Stimulated activated CD4-positive, alpha-beta T cell treated with anti-CD3 and anti-CD28 coated beads, TNF-alpha, amount 100 ng/mL, for 48 hours (primary cell): ENCODE measurements around the gene SGSH.

Experiments used
- DNase-seq, 3 donors: peaks; one replicate each; pipeline ENCODE4 v3.0.0-alpha.2; 2020; ENCODE audit warnings: low read depth in 3 of 3

SGSH gene

GRCh38 chr17:80220054-80220735, at the start of gene SGSH, which contains the start of gene SLC26A11:
TSS of gene SGSH (minus strand) at chr17:80220333. CDS start at chr17:80220313, 20 bp downstream.
TSS of gene SLC26A11 (plus strand) at chr17:80220427. CDS start at chr17:80221561, 1,134 bp downstream.
- peak; percentile 48 to 74 (median 55) for DNase-seq

GRCh38 chr17:80269405-80269807, 49.3 kb upstream of the SGSH start:
- no peak for DNase-seq

DNA sequence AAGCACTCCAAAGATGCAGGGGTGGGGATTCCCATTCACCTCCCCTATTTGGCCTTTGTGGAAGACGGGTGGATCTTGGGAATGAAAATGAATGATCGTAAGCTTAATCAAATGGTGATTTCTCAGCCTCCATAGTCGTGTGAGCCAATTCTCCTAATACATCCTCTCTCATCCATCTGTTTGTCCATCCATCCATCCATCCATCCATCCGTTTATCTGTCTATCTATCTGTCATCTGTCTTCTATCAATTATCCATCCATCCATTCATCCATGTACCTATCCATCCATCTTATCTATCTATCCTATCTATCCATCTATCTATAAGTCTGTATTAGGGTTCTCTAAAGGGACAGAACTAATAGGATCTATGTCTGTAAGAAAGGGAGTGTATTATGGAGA, 48.3 kb upstream of the SGSH start:
- no peak for DNase-seq

- DNase-seq: no peak
Observed at GRCh38 chr17:80267391-80267790, 47.3 kb upstream of the SGSH start.

- peak in 1 of 3 donors; percentile 57 for DNase-seq
Observed at GRCh38 chr17:80265205-80266068, 45.3 kb upstream of the SGSH start.

DNA sequence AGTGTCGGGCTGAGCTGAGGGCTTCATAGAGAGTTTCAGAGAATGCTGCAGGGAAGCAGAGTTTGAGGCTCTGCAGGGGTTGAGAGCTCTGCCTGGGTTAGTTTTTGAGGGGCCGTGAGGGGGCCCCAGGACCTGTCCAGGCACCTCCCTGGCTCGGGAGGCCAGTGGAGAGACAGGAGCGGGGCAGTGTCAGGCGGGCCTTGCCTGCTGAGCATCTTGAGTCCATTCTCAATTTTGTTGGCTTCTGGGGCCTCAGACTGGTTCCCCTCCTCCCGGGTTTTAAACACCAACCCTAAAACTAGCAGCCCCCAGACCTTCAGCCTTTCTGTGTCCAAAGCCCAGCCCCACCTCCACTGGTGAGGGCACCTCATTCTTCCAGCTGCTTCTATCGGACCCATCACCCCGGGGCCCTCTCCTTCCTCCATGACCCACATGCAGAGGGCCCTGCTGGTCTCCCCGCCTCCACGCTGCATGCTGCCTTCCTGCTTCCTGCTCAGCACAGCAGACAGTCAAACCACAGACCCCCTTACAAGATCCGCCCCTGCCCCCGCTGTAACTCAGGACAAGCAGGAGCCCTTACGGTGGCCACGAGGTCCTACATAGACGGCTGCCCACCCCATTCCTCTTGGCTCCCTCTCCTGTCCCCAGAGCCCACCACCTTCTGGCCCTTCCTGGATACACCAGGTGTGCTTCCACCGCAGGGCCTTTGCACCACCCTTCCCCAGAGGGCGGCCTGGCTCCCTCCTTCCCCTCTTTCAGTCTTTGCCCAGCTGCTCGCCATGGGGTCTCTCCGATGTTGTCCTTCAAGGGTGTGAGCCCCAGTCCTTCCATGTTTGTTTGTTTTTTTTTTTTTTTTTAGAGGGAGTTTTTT, 44.3 kb upstream of the SGSH start:
- peak in 1 of 3 donors; percentile 29 for DNase-seq

- peak; percentile 81 to 86 (median 84) for DNase-seq
Observed at GRCh38 chr17:80263253-80264204, 43.4 kb upstream of the SGSH start.

DNA sequence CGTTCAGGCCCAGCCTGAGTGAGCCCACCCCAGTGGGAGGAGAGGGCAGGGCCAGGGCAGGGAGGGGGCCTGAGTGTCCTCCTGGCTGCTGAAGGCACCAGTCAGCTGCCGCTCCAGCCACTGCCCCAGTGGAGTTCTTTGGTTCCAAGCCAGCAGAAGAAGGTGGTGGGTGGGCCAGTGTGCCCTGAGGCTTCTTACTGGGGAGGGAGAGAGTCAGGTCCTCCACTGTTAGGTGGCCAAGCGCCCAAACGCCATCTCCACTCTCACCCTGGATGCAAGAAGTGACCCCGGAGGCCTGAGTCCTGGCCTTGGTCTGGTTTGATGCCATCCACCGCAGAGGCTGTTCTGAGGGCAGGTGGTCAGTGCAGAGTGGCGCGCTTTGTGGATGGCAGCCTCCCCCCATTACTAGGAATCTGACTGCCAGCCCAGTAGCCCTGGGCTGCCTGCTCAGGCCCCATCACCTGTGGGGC, 42.7 kb upstream of the SGSH start:
- no peak for DNase-seq

GRCh38 chr17:80262291-80262690, 42.2 kb upstream of the SGSH start:
- no peak for DNase-seq

- no peak for DNase-seq
Observed at GRCh38 chr17:80261895-80262279, 41.8 kb upstream of the SGSH start.

- DNase-seq: peak in 1 of 3 donors; percentile 41
Observed at GRCh38 chr17:80261159-80261894, 41.2 kb upstream of the SGSH start.

DNA sequence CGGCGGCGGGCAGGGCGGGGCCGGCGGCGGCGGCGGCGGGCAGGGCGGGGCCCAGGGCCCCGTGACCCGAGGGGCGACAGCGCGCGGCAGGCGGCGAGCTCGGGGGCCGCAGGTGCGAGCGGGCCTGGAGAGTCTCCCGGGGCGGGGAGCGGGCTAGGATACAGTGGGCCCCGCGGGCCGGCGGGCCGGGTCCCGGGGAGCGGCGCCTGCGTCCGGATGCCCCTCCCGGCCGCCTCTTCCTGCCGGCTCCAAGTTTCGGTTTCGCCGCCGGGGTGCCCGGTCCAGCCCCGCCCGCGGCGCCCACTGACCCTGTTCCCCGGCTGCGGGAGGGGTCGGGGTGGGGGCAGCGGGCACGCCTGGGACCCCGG, 40.6 kb upstream of the SGSH start, which contains the start of gene RNF213:
Gene RNF213, plus strand, starts transcription at position 62 of the 368 bp plus-strand sequence. CDS start 2,830 bp downstream, outside the sequence.
- DNase-seq: no peak

GRCh38 chr17:80260069-80260535, 40.0 kb upstream of the SGSH start:
- peak in 2 of 3 donors; percentile 59 to 67 for DNase-seq

- DNase-seq: no peak
Observed at GRCh38 chr17:80259457-80260068, 39.4 kb upstream of the SGSH start.

DNA sequence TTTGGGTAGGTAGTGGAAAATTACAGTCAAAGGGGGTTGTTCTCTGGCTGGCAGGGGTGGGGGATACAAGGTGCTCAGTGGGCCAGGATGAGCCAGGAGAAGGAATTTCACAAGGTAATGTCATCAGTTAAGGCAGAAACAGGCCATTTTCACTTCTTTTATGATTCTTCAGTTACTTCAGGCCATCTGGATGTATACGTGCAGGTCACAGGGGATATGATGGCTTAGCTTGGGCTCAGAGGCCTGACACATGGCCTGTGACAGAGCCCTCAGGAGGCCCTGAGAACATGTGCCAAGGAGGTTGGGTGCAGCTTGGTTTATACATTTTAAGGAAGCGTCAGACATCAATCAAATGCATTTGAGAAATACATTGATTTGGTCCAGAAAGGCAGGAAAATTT, 38.2 kb upstream of the SGSH start:
- peak in 1 of 3 donors; percentile 17 for DNase-seq

DNA sequence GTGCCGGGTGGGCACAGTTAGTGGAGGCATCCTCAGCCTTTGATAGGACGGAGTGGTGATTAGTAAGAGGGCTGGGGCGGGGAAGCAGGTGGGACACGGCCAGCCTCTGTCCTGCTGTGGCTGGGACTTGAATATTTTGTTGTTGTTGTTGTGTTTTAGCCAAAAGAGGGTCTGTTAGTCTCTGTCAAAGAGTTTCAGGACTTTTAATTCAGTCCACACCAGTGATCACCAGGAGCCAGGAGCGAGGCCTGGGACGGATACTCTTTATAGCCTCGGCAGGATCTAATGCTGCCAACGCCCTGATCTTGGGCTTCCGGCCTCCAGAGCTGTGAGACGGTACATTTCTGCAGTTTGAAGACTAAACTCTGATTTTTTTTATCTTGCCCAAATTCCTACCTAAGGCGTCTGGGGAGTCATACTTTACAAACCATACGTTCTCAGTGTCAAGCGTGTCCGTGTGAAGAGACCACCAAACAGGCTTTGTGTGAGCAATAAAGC, 37.6 kb upstream of the SGSH start:
- DNase-seq: no peak

DNA sequence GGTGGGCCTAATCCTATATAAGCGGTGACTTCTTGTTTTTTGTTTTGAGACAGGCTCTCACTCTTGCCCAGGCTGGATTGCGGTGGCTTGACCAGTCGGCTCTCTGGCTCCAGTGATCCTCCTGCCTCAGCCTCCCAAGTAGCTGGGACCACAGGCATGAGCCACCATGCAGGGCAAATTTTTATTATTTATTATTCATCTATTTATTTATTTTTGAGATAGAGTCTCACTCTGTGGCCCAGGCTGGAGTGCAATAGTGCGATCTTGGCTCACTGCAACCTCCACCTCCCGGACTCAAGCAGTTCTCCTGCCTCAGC, 35.9 kb upstream of the SGSH start:
- DNase-seq: no peak

GRCh38 chr17:80254396-80255251, 34.5 kb upstream of the SGSH start:
- DNase-seq: peak in 1 of 3 donors; percentile 64
